Activated T-cell treated with anti-CD3 and anti-CD28 coated beads for 48 hours (primary cell): Measurements from ENCODE around the gene SCYGR1.
"Not testable (repeated sequence)": the region's sequence is repeated elsewhere in the genome, so short reads cannot be mapped to it uniquely, and the experiment has no call there.

Experiments used
- DNase-seq: peaks from one replicate; pipeline ENCODE4 v3.0.0-alpha.2; 2020; ENCODE audit warnings: low read depth

Gene SCYGR1

GRCh38 chr2:227387583-227387982 lies at the start of gene SCYGR1:
TSS of gene SCYGR1 (minus strand) at chr2:227387949. CDS start at chr2:227387949, 0 bp downstream.
- DNase-seq = not testable (repeated sequence)

- DNase-seq = no peak
Observed at GRCh38 chr2:227436436-227437174, 48.9 kb upstream of the SCYGR1 start.

- no peak for DNase-seq
Observed at GRCh38 chr2:227433171-227433570, 45.4 kb upstream of the SCYGR1 start.

- DNase-seq = no peak
Observed at GRCh38 chr2:227430639-227431038, 42.9 kb upstream of the SCYGR1 start.

GRCh38 chr2:227428731-227429285 lies 41.1 kb upstream of the SCYGR1 start:
- no peak for DNase-seq

- DNase-seq = no peak
Observed at GRCh38 chr2:227423656-227424499, 36.1 kb upstream of the SCYGR1 start.

GRCh38 chr2:227420087-227421052 lies 32.6 kb upstream of the SCYGR1 start:
- DNase-seq = no peak

GRCh38 chr2:227416701-227417100 lies 29.0 kb upstream of the SCYGR1 start:
- no peak for DNase-seq

- DNase-seq = no peak
Observed at GRCh38 chr2:227415538-227416424, 28.0 kb upstream of the SCYGR1 start.

- no peak for DNase-seq
Observed at GRCh38 chr2:227414846-227415245, 27.1 kb upstream of the SCYGR1 start.

GRCh38 chr2:227413371-227413770 lies 25.6 kb upstream of the SCYGR1 start:
- no peak for DNase-seq

GRCh38 chr2:227412877-227413276 lies 25.1 kb upstream of the SCYGR1 start:
- no peak for DNase-seq

GRCh38 chr2:227411990-227412350 lies 24.2 kb upstream of the SCYGR1 start:
- DNase-seq = no peak

GRCh38 chr2:227411320-227411989 lies 23.7 kb upstream of the SCYGR1 start:
- peak; percentile 51 for DNase-seq

- DNase-seq = no peak
Observed at GRCh38 chr2:227410191-227410590, 22.4 kb upstream of the SCYGR1 start.

GRCh38 chr2:227407591-227408151 lies 19.9 kb upstream of the SCYGR1 start:
- no peak for DNase-seq

- DNase-seq = no peak
Observed at GRCh38 chr2:227406177-227407031, 18.7 kb upstream of the SCYGR1 start.

- no peak for DNase-seq
Observed at GRCh38 chr2:227404585-227405271, 17.0 kb upstream of the SCYGR1 start.
